K562 (cell line): ENCODE data around the gene FBXO21. TPM values are rescaled to one million over a fixed set of nuclear protein-coding genes. Genes with fewer than 3 reads are reported as not detected.
"Not testable (repeated sequence)": the region's sequence is repeated elsewhere in the genome, so short reads cannot be mapped to it uniquely, and the experiment has no call there.

Experiments
- ATAC-seq: fragments of 200-7000 bp; cut with Tn5 transposase; 3 replicates; pipeline ENCODE4 v1.9.1; 2020; ENCODE audit warnings: moderate library complexity
- BruUV-seq: library from RNA; stranded (reverse); fragments of 400-500 nt; replicated peaks from 2 replicates; lab custom pipeline; 2021; lab: Mats Ljungman, UMichigan
- CTCF ChIA-PET: fragments of 300-600 bp; formaldehyde crosslinking; extraction: SDS; loops from one replicate; lab custom pipeline; 2021; ENCODE audit warnings: low intra/inter-chr PET ratio; lab: Yijun Ruan, JAX
- POLR2A ChIA-PET: fragments of 300-600, 350-650 bp; sonication (Branson Sonifier 250); formaldehyde crosslinking; extraction: SDS; loops from one replicate; lab custom pipeline; 2021; ENCODE audit warnings: antibody characterized with exemption, inconsistent platforms; lab: Yijun Ruan, JAX
- DNase-seq, 4 experiments: peaks; one replicate each; pipeline versions ENCODE4 v3.0.0 to v3.0.0-alpha.2; 2011 to 2018; ENCODE audit warnings: low spot score in 3 of 4, mixed read lengths in 3 of 4; ENCODE audit errors: extremely low read depth in 1 of 4
- FAIRE-seq: peaks from 2 replicates; lab custom pipeline; 2011; peaks lifted over from hg19 to GRCh38; lab: Jason Lieb, UNC
- H2AFZ ChIP-seq: 2 replicates; pipeline ENCODE4 v1.6.0; 2011; ENCODE audit warnings: low read depth, low read length, control low read depth, inconsistent platforms
- H3K27ac ChIP-seq: fragments of 200-600 bp; 3 replicates; pipeline ENCODE4 v1.8.0; 2011; ENCODE audit warnings: low read depth, mild to moderate bottlenecking, control low read depth, inconsistent platforms, low read length, moderate library complexity, mixed read lengths; ENCODE audit errors: extremely low read depth
- H3K27me3 ChIP-seq, 2 experiments: fragments of 300-600 bp in 1 of 2; 2 replicates in 1 of 2; 3 replicates in 1 of 2; pipeline versions ENCODE4 v1.6.0 to v1.8.0; 2011; ENCODE audit warnings: inconsistent platforms in 2 of 2, low read length in 2 of 2, mild to moderate bottlenecking in 1 of 2, mixed read lengths in 1 of 2, moderate library complexity in 1 of 2; ENCODE audit not compliant: control insufficient read depth in 2 of 2, insufficient read depth in 2 of 2
- H3K36me3 ChIP-seq: fragments of 300-600 bp; 3 replicates; pipeline ENCODE4 v1.8.0; 2011; ENCODE audit warnings: mild to moderate bottlenecking, low read length, inconsistent platforms; ENCODE audit not compliant: control insufficient read depth, insufficient read depth
- H3K4me1 ChIP-seq, 2 experiments: fragments of 200-600 bp in 1 of 2; replicated peaks in 1 of 2; 2 replicates in 1 of 2; 3 replicates in 1 of 2; pipeline versions ENCODE4 v1.5.1 to v1.8.0; 2011; ENCODE audit warnings: inconsistent platforms in 2 of 2, low read length in 2 of 2, mild to moderate bottlenecking in 1 of 2, mixed read lengths in 1 of 2, moderate library complexity in 1 of 2; ENCODE audit not compliant: control insufficient read depth in 2 of 2, insufficient read depth in 2 of 2
- H3K4me2 ChIP-seq: 2 replicates; pipeline ENCODE4 v1.6.1; 2011; ENCODE audit warnings: low read length, control low read depth, inconsistent platforms, mixed read lengths; ENCODE audit not compliant: insufficient read depth
- H3K4me3 ChIP-seq: fragments of 200-600 bp; sonication (generic), shearing (Covaris generic); 2 replicates; pipeline ENCODE4 v1.5.1; 2016; ENCODE audit warnings: control low read depth, inconsistent platforms
- H3K79me2 ChIP-seq: fragments of 200-600 bp; 3 replicates; pipeline ENCODE4 v1.8.0; 2011; ENCODE audit warnings: low read length, inconsistent platforms; ENCODE audit not compliant: control insufficient read depth, insufficient read depth
- H3K9ac ChIP-seq, 2 experiments: 2 replicates each; pipeline versions ENCODE4 v1.6.0 to v1.6.1; 2011; ENCODE audit warnings: low read depth in 2 of 2, low read length in 2 of 2, control low read depth in 1 of 2, inconsistent platforms in 1 of 2, mild to moderate bottlenecking in 1 of 2, mixed read lengths in 1 of 2; ENCODE audit not compliant: insufficient read depth in 1 of 2
- H3K9me1 ChIP-seq: one replicate; pipeline ENCODE4 v1.6.0; 2011; ENCODE audit warnings: inconsistent platforms, mild to moderate bottlenecking, low read length, moderate library complexity; ENCODE audit not compliant: control insufficient read depth, insufficient read depth
- H3K9me3 ChIP-seq: replicated peaks from 2 replicates; pipeline ENCODE4 v1.5.1; 2011; ENCODE audit warnings: low read depth, low read length, inconsistent platforms; ENCODE audit not compliant: control insufficient read depth, insufficient read depth
- H4K20me1 ChIP-seq: replicated peaks from 2 replicates; pipeline ENCODE4 v1.6.1; 2011; ENCODE audit warnings: low read length, inconsistent platforms, mixed read lengths; ENCODE audit not compliant: control insufficient read depth, insufficient read depth
- DACH1 ChIP-seq: fragments of 450-650 bp; IDR thresholded peaks from 2 replicates; pipeline ENCODE4 v1.6.1; 2018; ENCODE audit not compliant: partially characterized antibody
- HSF4 ChIP-seq: fragments of 250-450 bp; sonication (Bioruptor Pico); IDR thresholded peaks from 2 replicates; pipeline ENCODE4 v2.1.2; 2022; ENCODE audit warnings: mild to moderate bottlenecking, moderate library complexity, borderline replicate concordance
- ILK ChIP-seq: fragments of 450-650 bp; IDR thresholded peaks from 2 replicates; pipeline ENCODE4 v1.6.1; 2016; ENCODE audit warnings: missing genetic modification characterization, low read depth, mild to moderate bottlenecking, missing compliant biosample characterization, moderate library complexity, borderline replicate concordance
- TRIM28 ChIP-seq: fragments of 450-650 bp; IDR thresholded peaks from 2 replicates; pipeline ENCODE4 v1.6.1; 2017
- ZFP1 ChIP-seq: fragments of 450-650 bp; formaldehyde crosslinking; IDR thresholded peaks from 2 replicates; pipeline ENCODE4 v1.4.0; 2020; ENCODE audit warnings: mild to moderate bottlenecking, mixed read lengths
- WGBS: fragments of 100-300 bp; shearing (Covaris generic); methylation state at CpG from one replicate; pipeline ENCODE4 v1.1.6; 2016; ENCODE audit warnings: low coverage, mixed read lengths; ENCODE audit not compliant: insufficient coverage; ENCODE audit errors: missing lambda C conversion rate; 5-methylcytosine and 5-hydroxymethylcytosine counted together
- in situ Hi-C: fragments of 300-500 bp; cut with MboI; formaldehyde crosslinking; loops from 4 replicates; pipeline ENCODE4 v1.15.0; 2018; ENCODE audit warnings: inconsistent platforms, mixed read lengths
- intact Hi-C: fragments of 100-400 bp; cut with micrococcal nuclease; formaldehyde crosslinking; loops from 2 replicates; pipeline ENCODE4 v1.14.2; 2022
- polyA plus RNA-seq, 8 experiments: library from polyadenylated mRNA; depleted of rRNA in 4 of 8; stranded (reverse) in 5 of 8; unstranded in 3 of 8; fragments of >200 nt; fragmentation: Nextera tagmentation in 2 of 8; fragmentation: Illumina TruSeq in 1 of 8; extraction: Ambion mirVana in 2 of 8; extraction: Trizol in 1 of 8; gene quantifications; 2 replicates each; pipeline versions ENCODE4 v1.2.1 to v1.2.3, GENCODE V29; 2011 to 2014; ENCODE audit warnings: inconsistent platforms in 1 of 8, missing spikeins in 1 of 8
- total RNA-seq, 7 experiments: library from RNA; depleted of rRNA in 6 of 7; stranded (reverse); fragments of >200 nt in 6 of 7; fragmentation: Illumina TruSeq in 2 of 7; extraction: Trizol in 2 of 7; gene quantifications; 2 replicates each; pipeline versions ENCODE4 v1.2.1 to v1.2.3, GENCODE V29; 2011 to 2021; ENCODE audit warnings: low replicate concordance in 1 of 7

The FBXO21 gene
- total and polyA plus RNA-seq, 9 of the 15 experiments (the other 6 are each of a cell fraction or from before 2014, with no cell fraction given) = 3.0 to 50.9 (median 9.1) TPM

DNA sequence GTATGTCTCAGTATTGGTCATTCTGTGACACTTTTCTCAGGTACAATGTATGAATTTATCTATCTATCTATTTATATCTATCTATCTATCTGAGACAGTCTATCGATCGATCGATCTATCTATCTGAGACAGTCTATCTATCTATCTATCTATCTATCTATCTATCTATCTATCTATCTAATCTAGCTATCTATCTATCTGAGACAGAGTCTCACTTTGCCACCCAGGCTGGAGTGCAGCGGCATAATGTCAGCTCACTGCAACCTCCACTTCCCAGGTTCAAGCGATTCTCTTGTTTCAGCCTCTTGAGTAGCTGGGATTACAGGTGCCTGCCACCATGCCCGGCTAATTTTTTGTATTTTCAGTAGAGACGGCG, 8.8 kb downstream of the FBXO21 start:
- TF ChIP-seq DACH1 (peak; percentile 90), TRIM28 (0 out of 2 replicates have a peak, but pooled peaks have one; percentile 4)
- TF ChIP-seq, all 486 proteins: peak for 2; not testable (repeated sequence) for 484
- H3K79me2 ChIP-seq, POLR2A ChIA-PET, H3K9me1 ChIP-seq, H3K27ac ChIP-seq, H3K4me2 ChIP-seq, intact Hi-C loops, ATAC-seq, FAIRE-seq, H3K4me1 ChIP-seq, in situ Hi-C loops, BruUV-seq, H3K9ac ChIP-seq, H2AFZ ChIP-seq, DNase-seq, H3K9me3 ChIP-seq, H3K4me3 ChIP-seq, CTCF ChIA-PET, H4K20me1 ChIP-seq, H3K27me3 ChIP-seq: not testable (repeated sequence)
- 93% methylated on average over 4 of the region's 8 CpGs for WGBS
- peaks cover 48% of the 10 kb centered on the region; the same call in 2 of the 3 replicates for H3K36me3 ChIP-seq

GRCh38 chr12:117180758-117181467, 9.4 kb downstream of the FBXO21 start:
- Histone ChIP-seq H3K79me2 (no peaks in the 10 kb centered on the region), H3K27me3 (no peaks in the 10 kb centered on the region), H3K36me3 (peaks cover 48% of the 10 kb centered on the region; the same call in 2 of the 3 replicates), H2AFZ (no peak overlapping the region), H3K9me3 (peaks cover 3% of the 10 kb centered on the region; the same call in 1 of the 2 replicates), H3K4me1 (no peaks in the 10 kb centered on the region)
- ATAC-seq (no peak), FAIRE-seq (peak; percentile 23)
- BruUV-seq = no TSS peak
- 76% methylated on average over 4 of the region's 4 CpGs for WGBS
- peak; percentile 59; the same call in 1 of the 2 replicates for TF ChIP-seq TRIM28
- no peak for TF ChIP-seq ILK (tag)
- peak; percentile 78; the same call in 1 of the 2 replicates for TF ChIP-seq ZFP1 (CRISPR knock-in tag)
- TF ChIP-seq HSF4 (CRISPR knock-in tag) = no peak
- TF ChIP-seq, all 486 proteins: peak for 2
- ChIA-PET POLR2A (no interaction called here), CTCF (no interaction called here)
- Histone ChIP-seq H3K4me2 (no peak overlapping the region), H4K20me1 (no peaks in the 10 kb centered on the region), H3K27ac (no peak overlapping the region), H3K9me1 (no peaks in the 10 kb centered on the region), H3K9ac (no peak overlapping the region), H3K4me3 (no peak overlapping the region)
- in situ Hi-C loops = no loop called here
- intact Hi-C loops = no loop called here
- DNase-seq = no peak
